H9 (cell line): ENCODE measurements around the gene PANX2. TPM values are rescaled to one million over a fixed set of nuclear protein-coding genes. Genes with fewer than 3 reads are reported as not detected.

Experiments used
- DNase-seq: peaks from one replicate; pipeline ENCODE4 v3.0.0-alpha.2; 2017
- H2AFZ ChIP-seq: one replicate; pipeline ENCODE4 v1.6.1; 2013; ENCODE audit warnings: mild to moderate bottlenecking, low read length, control low read depth, moderate library complexity
- H2AK5ac ChIP-seq: 2 replicates; pipeline ENCODE4 v1.6.1; 2013; ENCODE audit warnings: low read length, control low read depth, mixed read lengths; ENCODE audit not compliant: insufficient read length
- H2BK120ac ChIP-seq: one replicate; pipeline ENCODE4 v1.6.1; 2013; ENCODE audit warnings: low read depth, mild to moderate bottlenecking, low read length, control low read depth, inconsistent platforms; ENCODE audit not compliant: poor library complexity, severe bottlenecking
- H2BK12ac ChIP-seq: 2 replicates; pipeline ENCODE4 v1.6.1; 2013; ENCODE audit warnings: low read length, control low read depth, mixed read lengths, low read depth; ENCODE audit not compliant: insufficient read length
- H2BK15ac ChIP-seq: 2 replicates; pipeline ENCODE4 v1.6.1; 2013; ENCODE audit warnings: low read depth, low read length, control low read depth
- H2BK20ac ChIP-seq: one replicate; pipeline ENCODE4 v1.6.1; 2013; ENCODE audit warnings: low read depth, mild to moderate bottlenecking, low read length, control low read depth, inconsistent platforms; ENCODE audit not compliant: poor library complexity, severe bottlenecking
- H2BK5ac ChIP-seq: 2 replicates; pipeline ENCODE4 v1.6.1; 2013; ENCODE audit warnings: low read length, control low read depth, mixed read lengths; ENCODE audit not compliant: insufficient read length
- H3K14ac ChIP-seq: 2 replicates; pipeline ENCODE4 v1.6.1; 2013; ENCODE audit warnings: low read length, control low read depth; ENCODE audit not compliant: insufficient read depth
- H3K18ac ChIP-seq: 2 replicates; pipeline ENCODE4 v1.6.1; 2013; ENCODE audit warnings: low read depth, mild to moderate bottlenecking, mixed read lengths, low read length, control low read depth; ENCODE audit not compliant: insufficient read length
- H3K23ac ChIP-seq: 2 replicates; pipeline ENCODE4 v1.6.1; 2013; ENCODE audit warnings: low read length, control low read depth, mixed read lengths, low read depth; ENCODE audit not compliant: insufficient read length
- H3K23me2 ChIP-seq: 2 replicates; pipeline ENCODE4 v1.6.1; 2013; ENCODE audit warnings: low read depth, mild to moderate bottlenecking, mixed read lengths, low read length, control low read depth; ENCODE audit not compliant: insufficient read length, poor library complexity, severe bottlenecking
- H3K27ac ChIP-seq: 2 replicates; pipeline ENCODE4 v1.5.1; 2013; ENCODE audit warnings: low read length, control low read depth, mixed read lengths, low read depth; ENCODE audit not compliant: insufficient read length
- H3K27me3 ChIP-seq: 2 replicates; pipeline ENCODE4 v1.6.1; 2013; ENCODE audit warnings: low read length, control low read depth, inconsistent platforms; ENCODE audit not compliant: insufficient read depth
- H3K4ac ChIP-seq: 2 replicates; pipeline ENCODE4 v1.6.1; 2013; ENCODE audit warnings: low read depth, mild to moderate bottlenecking, control low read depth, inconsistent platforms, low read length, moderate library complexity
- H3K4me1 ChIP-seq: 2 replicates; pipeline ENCODE4 v1.6.1; 2013; ENCODE audit warnings: low read length, control low read depth, inconsistent platforms; ENCODE audit not compliant: insufficient read depth
- H3K4me2 ChIP-seq: 2 replicates; pipeline ENCODE4 v1.6.1; 2013; ENCODE audit warnings: low read length, control low read depth, mixed read lengths; ENCODE audit not compliant: insufficient read length, insufficient read depth
- H3K56ac ChIP-seq: 2 replicates; pipeline ENCODE4 v1.6.1; 2013; ENCODE audit warnings: low read depth, mild to moderate bottlenecking, mixed read lengths, low read length, control low read depth; ENCODE audit not compliant: insufficient read length
- H3K79me1 ChIP-seq: 2 replicates; pipeline ENCODE4 v1.6.1; 2013; ENCODE audit warnings: low read depth, mild to moderate bottlenecking, moderate library complexity, low read length, control low read depth, inconsistent platforms; ENCODE audit not compliant: insufficient read depth, poor library complexity, severe bottlenecking
- H3K79me2 ChIP-seq: 2 replicates; pipeline ENCODE4 v1.6.1; 2013; ENCODE audit warnings: low read length, control low read depth, inconsistent platforms; ENCODE audit not compliant: insufficient read depth
- H3K9ac ChIP-seq: 2 replicates; pipeline ENCODE4 v1.6.1; 2013; ENCODE audit warnings: low read length, control low read depth, mixed read lengths; ENCODE audit not compliant: insufficient read length; ENCODE audit errors: extremely low read depth
- H3K9me3 ChIP-seq: one replicate; pipeline ENCODE4 v1.6.1; 2013; ENCODE audit warnings: low read depth, low read length, inconsistent platforms; ENCODE audit not compliant: control insufficient read depth
- H3T11ph ChIP-seq: one replicate; pipeline ENCODE4 v1.6.1; 2013; ENCODE audit warnings: mild to moderate bottlenecking, low read length, control low read depth, inconsistent platforms
- H4K20me1 ChIP-seq: one replicate; pipeline ENCODE4 v1.6.1; 2013; ENCODE audit not compliant: control insufficient read depth, insufficient read length, insufficient read depth
- H4K5ac ChIP-seq: 2 replicates; pipeline ENCODE4 v1.6.1; 2013; ENCODE audit warnings: low read depth, mild to moderate bottlenecking, mixed read lengths, low read length, control low read depth; ENCODE audit not compliant: insufficient read length
- H4K8ac ChIP-seq: replicated peaks from 2 replicates; pipeline ENCODE4 v1.6.1; 2013; ENCODE audit warnings: low read length, control low read depth, mixed read lengths, low read depth; ENCODE audit not compliant: insufficient read length
- H4K91ac ChIP-seq: 2 replicates; pipeline ENCODE4 v1.6.1; 2013; ENCODE audit warnings: low read depth, mild to moderate bottlenecking, moderate library complexity, mixed read lengths, low read length, control low read depth; ENCODE audit not compliant: insufficient read length
- H3K27ac Mint-ChIP-seq, 3 experiments: 2 replicates in 2 of 3; 3 replicates in 1 of 3; pipeline ENCODE4 v1.8.0; 2020 to 2021; ENCODE audit warnings: mixed read lengths in 3 of 3, mild to moderate bottlenecking in 1 of 3, moderate library complexity in 1 of 3
- H3K27me3 Mint-ChIP-seq: 2 replicates; pipeline ENCODE4 v1.8.0; 2021; ENCODE audit warnings: low read depth, mild to moderate bottlenecking, moderate library complexity, mixed read lengths
- H3K36me3 Mint-ChIP-seq, 3 experiments: 2 replicates in 2 of 3; 3 replicates in 1 of 3; pipeline ENCODE4 v1.8.0; 2020 to 2021; ENCODE audit warnings: low read depth in 3 of 3, mixed read lengths in 3 of 3; ENCODE audit not compliant: insufficient read depth in 1 of 3
- H3K4me1 Mint-ChIP-seq, 2 experiments: 2 replicates each; pipeline ENCODE4 v1.8.0; 2020; ENCODE audit warnings: mixed read lengths in 2 of 2
- H3K4me3 Mint-ChIP-seq, 2 experiments: 2 replicates in 1 of 2; 3 replicates in 1 of 2; pipeline ENCODE4 v1.8.0; 2020 to 2021; ENCODE audit warnings: mild to moderate bottlenecking in 2 of 2, mixed read lengths in 2 of 2, moderate library complexity in 1 of 2
- H3K9me3 Mint-ChIP-seq, 2 experiments: 2 replicates in 1 of 2; 3 replicates in 1 of 2; pipeline ENCODE4 v1.8.0; 2020; ENCODE audit warnings: mild to moderate bottlenecking in 2 of 2, mixed read lengths in 2 of 2, moderate library complexity in 1 of 2
- CTCF ChIP-seq: fragments of 200-600 bp; sonication (generic); conservative IDR thresholded peaks from 3 replicates; pipeline ENCODE4 v1.8.0; 2021; ENCODE audit warnings: antibody characterized with exemption, mild to moderate bottlenecking
- WGBS: extraction: QIAGEN DNeasy Blood & Tissue Kit; methylation state at CpG from one replicate; pipeline ENCODE4 v1.1.7; 2013; ENCODE audit warnings: missing lambda C conversion rate, low lambda C conversion rate, mixed read lengths; ENCODE audit not compliant: insufficient read length; ENCODE audit errors: extremely low coverage; 5-methylcytosine and 5-hydroxymethylcytosine counted together
- total RNA-seq: library from RNA; stranded (reverse); gene quantifications from 2 replicates; pipeline ENCODE4 v1.2.1, GENCODE V29; 2021

The PANX2 gene
- total RNA-seq, 1 experiment from 2014 or later, result 8.0 TPM

- Histone ChIP-seq H3K4ac (no peak overlapping the region), H3K23ac (no peak overlapping the region), H3K27me3 (no peaks in the 10 kb centered on the region), H2BK12ac (no peak overlapping the region), H3K4me2 (no peak overlapping the region), H3K14ac (no peak overlapping the region; the same call in 1 of the 2 replicates), H3K23me2 (no peaks in the 10 kb centered on the region), H3K9me3 (no peaks in the 10 kb centered on the region), H3K56ac (no peak overlapping the region), H2AFZ (no peak overlapping the region), H2BK15ac (no peak overlapping the region), H3K79me2 (no peaks in the 10 kb centered on the region; the same call in 1 of the 2 replicates), H4K5ac (no peak overlapping the region), H3T11ph (no peak overlapping the region), H2BK120ac (no peak overlapping the region), H2BK20ac (no peak overlapping the region), H3K4me1 (no peaks in the 10 kb centered on the region), H4K8ac (no peak overlapping the region), H3K9ac (no peak overlapping the region), H4K20me1 (no peaks in the 10 kb centered on the region), H3K79me1 (no peaks in the 10 kb centered on the region), H2BK5ac (no peak overlapping the region), H4K91ac (no peak overlapping the region), H2AK5ac (no peak overlapping the region), H3K18ac (no peak overlapping the region), H3K27ac (no peak overlapping the region)
- TF ChIP-seq CTCF, result no peak
- no peaks in the 10 kb centered on the region for H3K27me3 Mint-ChIP-seq
- no peak overlapping the region for H3K4me3 Mint-ChIP-seq
- no peaks in the 10 kb centered on the region for H3K9me3 Mint-ChIP-seq
- H3K4me1 Mint-ChIP-seq, result peaks cover 4 to 16% of the 10 kb centered on the region in 2 experiments; a peak in 3 of 4 replicates
- WGBS, result no CpG with 5 or more reads among the region's 44 CpGs
- no peak for DNase-seq
- H3K27ac Mint-ChIP-seq, result no peak overlapping the region
- H3K36me3 Mint-ChIP-seq, result peaks cover 4 to 21% (median 12%) of the 10 kb centered on the region in 3 experiments
Measured at GRCh38 chr22:50194037-50194805, 23.7 kb downstream of the PANX2 start.
